Thyroid gland (tissue), 4 donors: Measurements from ENCODE around the gene POLR3A. TPM values are rescaled to one million over a fixed set of nuclear protein-coding genes. Genes with fewer than 3 reads are reported as not detected.
"Not testable (repeated sequence)": the region's sequence is repeated elsewhere in the genome, so short reads cannot be mapped to it uniquely, and the experiment has no call there.

ENCODE experiments used
- DNase-seq, 2 donors: peaks; one replicate each; pipeline ENCODE4 v3.0.0-alpha.2; 2019
- H3K27ac ChIP-seq, 3 donors: fragments of 200-600 bp; sonication (generic); 1 replicate in 2 of 3; 2 replicates in 1 of 3; pipeline ENCODE4 v1.5.1; 2016 to 2019; ENCODE audit warnings: mild to moderate bottlenecking in 1 of 3, moderate library complexity in 1 of 3
- H3K27me3 ChIP-seq: fragments of 200-600 bp; sonication (generic); one replicate; pipeline ENCODE4 v1.5.1; 2019
- H3K36me3 ChIP-seq, 2 donors: fragments of 200-600 bp; sonication (generic); one replicate each; pipeline ENCODE4 v1.5.1; 2016 to 2019
- H3K4me1 ChIP-seq, 2 donors: fragments of 200-600 bp; sonication (generic); one replicate each; pipeline ENCODE4 v1.5.1; 2017 to 2019
- H3K4me3 ChIP-seq, 3 donors: fragments of 200-600 bp; sonication (generic); replicated peaks in 1 of 3; 1 replicate in 2 of 3; 2 replicates in 1 of 3; pipeline ENCODE4 v1.5.1; 2016; ENCODE audit warnings: mild to moderate bottlenecking in 1 of 3
- H3K9me3 ChIP-seq: fragments of 200-600 bp; sonication (generic); one replicate; pipeline ENCODE4 v1.5.1; 2017
- CTCF ChIP-seq, 6 experiments: fragments of 200-600 bp in 3 of 6; fragments of 450-650 bp in 3 of 6; sonication (generic) in 3 of 6; IDR thresholded peaks; one replicate each; pipeline ENCODE4 v1.5.1; 2016 to 2019; ENCODE audit warnings: antibody characterized with exemption in 6 of 6, mild to moderate bottlenecking in 2 of 6, inconsistent platforms in 1 of 6, moderate library complexity in 1 of 6
- POLR2A ChIP-seq, 2 donors: fragments of 450-650 bp; IDR thresholded peaks; one replicate each; pipeline ENCODE4 v1.6.1; 2017; ENCODE audit warnings: antibody characterized with exemption in 2 of 2, mild to moderate bottlenecking in 2 of 2, moderate library complexity in 1 of 2
- WGBS, 2 donors: methylation state at CpG; one replicate each; pipeline ENCODE4 v1.1.5; 2017; 5-methylcytosine and 5-hydroxymethylcytosine counted together
- intact Hi-C: fragments of 100-400 bp; cut with DNase I; formaldehyde crosslinking; loops from one replicate; pipeline ENCODE4 v1.15.1; 2023
- total RNA-seq, 4 donors: library from RNA; depleted of rRNA; stranded (reverse); fragments of >200 nt; gene quantifications; one replicate each; pipeline ENCODE4 v1.2.3, GENCODE V29; 2016

The POLR3A gene
- total RNA-seq, 4 donors from 2014 or later, result 14.5 to 21.5 (median 16.6) TPM

DNA sequence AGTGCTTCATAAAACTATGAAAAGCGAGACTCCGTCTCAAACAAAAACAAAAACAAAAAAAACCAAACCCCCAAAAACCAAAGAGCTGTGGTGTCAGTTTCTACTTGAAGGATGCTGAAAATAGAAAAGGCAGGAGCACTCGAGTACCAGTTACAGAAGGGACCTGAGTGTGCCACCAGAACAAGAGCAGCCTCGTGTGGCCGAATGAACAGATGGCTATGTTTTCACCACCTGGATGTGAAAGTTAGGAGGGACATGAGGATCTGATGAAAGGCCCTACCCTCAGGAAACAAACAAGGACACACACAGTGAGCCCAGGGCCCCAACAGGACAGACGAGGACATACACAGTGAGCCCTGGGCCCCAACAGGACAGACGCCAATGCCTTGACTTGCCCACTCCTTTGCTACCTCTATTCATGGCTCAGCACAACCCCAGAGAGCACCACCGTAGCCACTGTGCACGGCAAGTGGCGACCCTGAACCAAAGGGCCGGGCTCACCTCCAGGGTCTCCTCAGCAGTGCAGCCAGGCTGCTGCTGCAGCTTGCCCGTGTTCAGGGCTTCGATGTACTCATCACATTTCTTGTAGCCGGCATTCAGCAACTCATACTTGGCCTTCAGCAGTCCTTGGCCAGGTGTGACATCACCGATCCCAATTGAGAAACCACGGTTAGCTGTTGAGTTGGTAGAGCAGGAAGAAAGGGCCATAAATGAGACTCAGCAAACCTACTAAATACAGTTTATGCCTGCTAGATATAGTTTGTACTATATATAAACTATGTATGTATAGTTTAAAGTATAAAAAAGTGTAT, 24.9 kb downstream of the POLR3A start:
- no peak for DNase-seq
- Histone ChIP-seq H3K4me3 (no peak overlapping the region), H3K27me3 (no peaks in the 10 kb centered on the region), H3K9me3 (no peaks in the 10 kb centered on the region), H3K27ac (no peak overlapping the region), H3K4me1 (peaks cover 15 to 20% of the 10 kb centered on the region in 2 donors), H3K36me3 (peaks cover 49 to 67% of the 10 kb centered on the region in 2 donors)
- TF ChIP-seq CTCF (IDR thresholded peaks at IDR 0.05), result no peak
- no peak for TF ChIP-seq POLR2A (IDR thresholded peaks at IDR 0.05)
- intact Hi-C loops, result loop anchor here (10.0 kb wide), 1 partner anchor 160 kb away; no protein-coding TSS in a partner anchor
- WGBS, 2 donors, result 91 to 92% methylated on average over 12 to 16 of the region's 16 CpGs

- TF ChIP-seq POLR2A (IDR thresholded peaks at IDR 0.05) (no peak), CTCF (IDR thresholded peaks at IDR 0.05) (no peak)
- Histone ChIP-seq H3K9me3 (no peaks in the 10 kb centered on the region), H3K4me3 (no peak overlapping the region), H3K27ac (peak overlapping the region in 1 of 3 donors; percentile 53), H3K4me1 (peaks cover 15 to 20% of the 10 kb centered on the region in 2 donors), H3K27me3 (no peaks in the 10 kb centered on the region), H3K36me3 (peaks cover 49 to 69% of the 10 kb centered on the region in 2 donors)
- intact Hi-C loops, result loop anchor here (10.0 kb wide), 1 partner anchor 158 kb away; no protein-coding TSS in a partner anchor
- no peak for DNase-seq
- 83 to 98% methylated on average over 4 of the region's 4 CpGs for WGBS, 2 donors
Observed at GRCh38 chr10:78002541-78003288, 26.6 kb downstream of the POLR3A start.

DNA sequence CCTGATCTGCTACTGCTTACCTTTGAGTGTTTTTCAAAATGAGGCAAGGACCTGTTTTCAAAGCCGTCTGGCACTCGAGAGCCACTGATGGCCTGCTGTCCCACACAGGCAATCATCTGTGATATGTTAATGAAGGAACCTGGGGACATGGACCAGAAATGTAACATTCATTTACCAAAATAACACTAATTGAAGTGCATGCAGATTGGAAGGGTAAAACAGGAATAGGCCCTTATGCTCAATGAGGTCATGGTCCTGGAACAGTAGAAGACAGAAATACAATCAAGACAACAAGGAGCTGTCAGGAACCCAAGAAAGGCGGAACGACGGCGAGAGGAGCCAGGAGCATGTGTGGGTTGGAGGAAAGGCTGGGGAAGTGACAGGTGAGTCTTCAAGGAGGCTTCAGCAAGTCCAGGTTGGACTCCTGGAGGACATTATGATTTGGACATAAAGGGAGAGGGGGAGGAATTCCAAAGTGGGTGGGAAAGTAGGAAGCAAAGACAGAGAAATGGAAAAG, 28.3 kb downstream of the POLR3A start:
- Histone ChIP-seq H3K9me3 (no peaks in the 10 kb centered on the region), H3K27me3 (no peaks in the 10 kb centered on the region), H3K4me1 (peaks cover 15 to 20% of the 10 kb centered on the region in 2 donors), H3K27ac (peak overlapping the region; percentile 53 to 70 (median 59)), H3K4me3 (no peak overlapping the region), H3K36me3 (peaks cover 39 to 58% of the 10 kb centered on the region in 2 donors)
- DNase-seq, result peak; percentile 72 to 76
- TF ChIP-seq CTCF (IDR thresholded peaks at IDR 0.05) (no peak), POLR2A (IDR thresholded peaks at IDR 0.05) (no peak)
- intact Hi-C loops, result loop anchor here (10.0 kb wide), 1 partner anchor 156 kb away; no protein-coding TSS in a partner anchor
- 61 to 62% methylated on average over 6 of the region's 6 CpGs for WGBS, 2 donors

DNA sequence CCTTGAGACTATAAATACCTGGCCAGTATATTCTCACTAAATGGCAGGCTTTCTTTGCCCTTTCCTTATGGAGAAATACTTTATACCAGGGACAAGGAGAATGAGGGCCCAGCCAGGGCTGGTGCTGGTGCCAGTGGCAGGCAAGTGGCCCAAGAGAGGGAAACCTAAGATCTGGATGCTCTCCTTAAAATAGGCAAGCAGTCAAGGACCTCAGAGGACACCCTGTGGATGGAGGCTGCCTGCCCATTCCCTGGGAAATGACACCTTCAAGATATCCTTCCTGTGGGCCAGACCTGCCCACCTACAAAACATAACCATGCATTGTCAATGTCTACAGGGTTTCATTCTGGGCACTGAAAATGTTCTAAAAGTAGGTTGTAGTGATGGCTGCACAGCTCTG, 29.1 kb downstream of the POLR3A start:
- no peak for DNase-seq
- Histone ChIP-seq H3K9me3 (no peaks in the 10 kb centered on the region), H3K4me3 (no peak overlapping the region), H3K36me3 (peaks cover 36 to 52% of the 10 kb centered on the region in 2 donors), H3K4me1 (peaks cover 15 to 20% of the 10 kb centered on the region in 2 donors), H3K27me3 (no peaks in the 10 kb centered on the region), H3K27ac (peak overlapping the region in 2 of 3 donors; percentile 53 to 70)
- intact Hi-C loops, result loop anchor here (10.0 kb wide), 1 partner anchor 155 kb away; no protein-coding TSS in a partner anchor
- TF ChIP-seq CTCF (IDR thresholded peaks at IDR 0.05), result no peak

- H3K9me3 ChIP-seq, H3K4me3 ChIP-seq, H3K27ac ChIP-seq, H3K27me3 ChIP-seq, intact Hi-C loops, DNase-seq: not testable (repeated sequence)
- 98 to 99% methylated on average over 5 of the region's 5 CpGs for WGBS, 2 donors
- H3K4me1 ChIP-seq, result peaks cover 15 to 20% of the 10 kb centered on the region in 2 donors
- peaks cover 24 to 39% of the 10 kb centered on the region in 2 donors for H3K36me3 ChIP-seq
Observed at GRCh38 chr10:77998780-77999179, 30.5 kb downstream of the POLR3A start.
